ENCODE data around the gene FSTL4. TPM values are rescaled to one million over a fixed set of nuclear protein-coding genes. Genes with fewer than 3 reads are reported as not detected.

FSTL4 gene
- total and polyA plus RNA-seq, 2 of the 4 experiments (the other 2 are of a cell fraction), result 0.18 TPM; not detected in 1

DNA sequence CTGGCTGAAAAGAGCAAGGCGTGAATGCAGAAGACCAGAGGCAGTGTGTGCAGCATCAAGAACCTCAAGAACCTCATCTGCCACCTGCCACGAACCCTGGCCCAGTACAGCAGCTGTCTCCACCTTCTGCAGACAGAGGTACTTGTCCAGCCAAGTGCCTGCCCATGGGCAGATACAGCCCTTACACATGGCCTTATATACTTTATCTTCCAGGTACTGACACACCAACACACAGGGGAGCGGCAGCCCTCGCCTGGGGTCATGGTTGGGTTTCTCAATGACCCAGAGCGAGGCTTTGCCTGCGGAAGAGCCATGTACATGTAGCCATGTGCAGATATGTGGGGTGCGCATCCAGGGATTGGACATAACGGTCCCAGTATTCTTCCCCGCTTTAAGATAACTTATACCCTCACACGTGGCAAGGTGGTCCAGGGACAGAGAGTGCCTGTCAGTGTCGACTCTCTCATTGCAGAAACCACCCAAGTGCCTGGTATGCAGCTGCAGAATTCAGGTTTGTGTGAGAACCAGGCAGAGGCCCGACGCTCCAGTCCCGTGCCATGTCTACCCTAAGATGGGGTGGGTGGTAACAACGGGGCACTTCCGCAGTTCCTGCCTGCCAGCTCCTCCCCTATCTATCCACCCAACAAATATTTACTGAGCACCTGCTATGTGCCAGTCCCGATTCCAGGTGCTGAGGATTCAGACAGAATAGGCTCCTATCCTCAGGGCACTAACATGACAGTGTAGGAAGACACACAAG is 206.9 kb downstream of the FSTL4 start:
- H2BK20ac ChIP-seq (ENCODE audit: low read depth, low read length), result no peak overlapping the region
- H3K23ac ChIP-seq (ENCODE audit: low read depth, low read length), result no peak overlapping the region
- no peaks in the 10 kb centered on the region for H3K79me1 ChIP-seq (ENCODE audit: low read depth in 1 of 2, low read length in 2 of 2)
- no peak overlapping the region for H3K18ac ChIP-seq (ENCODE audit: low read depth, low read length)
- H2BK120ac ChIP-seq (ENCODE audit: low read depth, low read length), result no peak overlapping the region
- H3K9ac ChIP-seq (ENCODE audit: low read depth, low read length), result no peak overlapping the region
- H3K27ac ChIP-seq (ENCODE audit: insufficient read depth, low read length), result no peak overlapping the region
- no CpG with 5 or more reads among the region's 17 CpGs for WGBS, 2 experiments (ENCODE audit: extremely low coverage in 2 of 2, insufficient read length in 1 of 2)
- H2AK5ac ChIP-seq (ENCODE audit: low read depth, low read length), result no peak overlapping the region
- no peak overlapping the region for H3K4me3 ChIP-seq (ENCODE audit: insufficient read depth, low read depth, low read length)
- no peak overlapping the region for H4K8ac ChIP-seq (ENCODE audit: low read depth in 2 of 2, low read length in 2 of 2)
- peak overlapping the region; percentile 58 for H2AFZ ChIP-seq (replicated peaks; ENCODE audit: low read length, poor library complexity)
- no peak overlapping the region for H4K91ac ChIP-seq (ENCODE audit: insufficient read depth, low read depth, low read length)
- in situ Hi-C loops (cut with MboI; ENCODE audit: low sequenced_read_pairs) (no loop called here), intact Hi-C loops (cut with micrococcal nuclease) (no loop called here), dilution Hi-C loops (cut with HindIII; ENCODE audit: low sequenced_read_pairs, unreplicated experiment) (no loop called here)
- H3K4ac ChIP-seq (ENCODE audit: low read depth, low read length), result no peak overlapping the region
- ATAC-seq (ENCODE audit: low read depth) (no peak), DNase-seq (no peak)
- POLR2A ChIA-PET (ENCODE audit: unreplicated experiment), result no interaction called here
- H3K36me3 ChIP-seq (ENCODE audit: control insufficient read depth, insufficient read depth, low read length), result no peaks in the 10 kb centered on the region
- TF ChIP-seq FOS (IDR thresholded peaks at IDR 0.05; ENCODE audit: low read depth, low read length) (no peak), MXI1 (IDR thresholded peaks at IDR 0.05; ENCODE audit: borderline replicate concordance, low read depth, low read length) (no peak), RFX5 (IDR thresholded peaks at IDR 0.05; ENCODE audit: low read depth, low read length) (no peak), POLR2A (IDR thresholded peaks at IDR 0.05; ENCODE audit: low read depth, low read length) (no peak), CHD1 (IDR thresholded peaks at IDR 0.05; ENCODE audit: low read depth, low read length) (no peak)
- TF ChIP-seq, protein P1, sequence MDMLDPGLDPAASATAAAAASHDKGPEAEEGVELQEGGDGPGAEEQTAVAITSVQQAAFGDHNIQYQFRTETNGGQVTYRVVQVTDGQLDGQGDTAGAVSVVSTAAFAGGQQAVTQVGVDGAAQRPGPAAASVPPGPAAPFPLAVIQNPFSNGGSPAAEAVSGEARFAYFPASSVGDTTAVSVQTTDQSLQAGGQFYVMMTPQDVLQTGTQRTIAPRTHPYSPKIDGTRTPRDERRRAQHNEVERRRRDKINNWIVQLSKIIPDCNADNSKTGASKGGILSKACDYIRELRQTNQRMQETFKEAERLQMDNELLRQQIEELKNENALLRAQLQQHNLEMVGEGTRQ (IDR thresholded peaks at IDR 0.05; ENCODE audit: low read depth, low read length), result no peak
- H2BK5ac ChIP-seq (ENCODE audit: low read depth, low read length, poor library complexity, severe bottlenecking), result no peak overlapping the region
- no peak overlapping the region for H2AK9ac ChIP-seq (replicated peaks; ENCODE audit: low read depth, low read length, poor library complexity)
- no peaks in the 10 kb centered on the region for H3K4me1 ChIP-seq (ENCODE audit: control insufficient read depth, insufficient read depth, low read length)
- BruUV-seq (replicated peaks), result no TSS peak
- H3K9me3 ChIP-seq (ENCODE audit: control insufficient read depth, insufficient read depth, low read length), result no peaks in the 10 kb centered on the region
- H3K9me1 ChIP-seq (ENCODE audit: insufficient read depth, low read length), result no peaks in the 10 kb centered on the region
- CTCF ChIA-PET, result no interaction called here
- H2BK15ac ChIP-seq (ENCODE audit: low read depth, low read length), result no peak overlapping the region
- H3K56ac ChIP-seq (ENCODE audit: extremely low read depth, insufficient read depth, low read length), result no peak overlapping the region
- H3K4me2 ChIP-seq (ENCODE audit: low read depth, low read length), result no peak overlapping the region
- peaks cover 13% of the 10 kb centered on the region for H3K27me3 ChIP-seq (ENCODE audit: control insufficient read depth, insufficient read depth, low read length)
- no peak overlapping the region for H3K14ac ChIP-seq (replicated peaks; ENCODE audit: low read depth, low read length)
- H4K5ac ChIP-seq (ENCODE audit: low read depth, low read length), result no peak overlapping the region
- H4K20me1 ChIP-seq (ENCODE audit: insufficient read depth, low read length), result no peaks in the 10 kb centered on the region

All from IMR-90 (cell line).